ENCODE measurements around the gene MXRA5.
"Not testable (repeated sequence)": the region's sequence is repeated elsewhere in the genome, so short reads cannot be mapped to it uniquely, and the experiment has no call there.

MXRA5 gene, protein sequence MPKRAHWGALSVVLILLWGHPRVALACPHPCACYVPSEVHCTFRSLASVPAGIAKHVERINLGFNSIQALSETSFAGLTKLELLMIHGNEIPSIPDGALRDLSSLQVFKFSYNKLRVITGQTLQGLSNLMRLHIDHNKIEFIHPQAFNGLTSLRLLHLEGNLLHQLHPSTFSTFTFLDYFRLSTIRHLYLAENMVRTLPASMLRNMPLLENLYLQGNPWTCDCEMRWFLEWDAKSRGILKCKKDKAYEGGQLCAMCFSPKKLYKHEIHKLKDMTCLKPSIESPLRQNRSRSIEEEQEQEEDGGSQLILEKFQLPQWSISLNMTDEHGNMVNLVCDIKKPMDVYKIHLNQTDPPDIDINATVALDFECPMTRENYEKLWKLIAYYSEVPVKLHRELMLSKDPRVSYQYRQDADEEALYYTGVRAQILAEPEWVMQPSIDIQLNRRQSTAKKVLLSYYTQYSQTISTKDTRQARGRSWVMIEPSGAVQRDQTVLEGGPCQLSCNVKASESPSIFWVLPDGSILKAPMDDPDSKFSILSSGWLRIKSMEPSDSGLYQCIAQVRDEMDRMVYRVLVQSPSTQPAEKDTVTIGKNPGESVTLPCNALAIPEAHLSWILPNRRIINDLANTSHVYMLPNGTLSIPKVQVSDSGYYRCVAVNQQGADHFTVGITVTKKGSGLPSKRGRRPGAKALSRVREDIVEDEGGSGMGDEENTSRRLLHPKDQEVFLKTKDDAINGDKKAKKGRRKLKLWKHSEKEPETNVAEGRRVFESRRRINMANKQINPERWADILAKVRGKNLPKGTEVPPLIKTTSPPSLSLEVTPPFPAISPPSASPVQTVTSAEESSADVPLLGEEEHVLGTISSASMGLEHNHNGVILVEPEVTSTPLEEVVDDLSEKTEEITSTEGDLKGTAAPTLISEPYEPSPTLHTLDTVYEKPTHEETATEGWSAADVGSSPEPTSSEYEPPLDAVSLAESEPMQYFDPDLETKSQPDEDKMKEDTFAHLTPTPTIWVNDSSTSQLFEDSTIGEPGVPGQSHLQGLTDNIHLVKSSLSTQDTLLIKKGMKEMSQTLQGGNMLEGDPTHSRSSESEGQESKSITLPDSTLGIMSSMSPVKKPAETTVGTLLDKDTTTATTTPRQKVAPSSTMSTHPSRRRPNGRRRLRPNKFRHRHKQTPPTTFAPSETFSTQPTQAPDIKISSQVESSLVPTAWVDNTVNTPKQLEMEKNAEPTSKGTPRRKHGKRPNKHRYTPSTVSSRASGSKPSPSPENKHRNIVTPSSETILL (N-terminal part only)

DNA sequence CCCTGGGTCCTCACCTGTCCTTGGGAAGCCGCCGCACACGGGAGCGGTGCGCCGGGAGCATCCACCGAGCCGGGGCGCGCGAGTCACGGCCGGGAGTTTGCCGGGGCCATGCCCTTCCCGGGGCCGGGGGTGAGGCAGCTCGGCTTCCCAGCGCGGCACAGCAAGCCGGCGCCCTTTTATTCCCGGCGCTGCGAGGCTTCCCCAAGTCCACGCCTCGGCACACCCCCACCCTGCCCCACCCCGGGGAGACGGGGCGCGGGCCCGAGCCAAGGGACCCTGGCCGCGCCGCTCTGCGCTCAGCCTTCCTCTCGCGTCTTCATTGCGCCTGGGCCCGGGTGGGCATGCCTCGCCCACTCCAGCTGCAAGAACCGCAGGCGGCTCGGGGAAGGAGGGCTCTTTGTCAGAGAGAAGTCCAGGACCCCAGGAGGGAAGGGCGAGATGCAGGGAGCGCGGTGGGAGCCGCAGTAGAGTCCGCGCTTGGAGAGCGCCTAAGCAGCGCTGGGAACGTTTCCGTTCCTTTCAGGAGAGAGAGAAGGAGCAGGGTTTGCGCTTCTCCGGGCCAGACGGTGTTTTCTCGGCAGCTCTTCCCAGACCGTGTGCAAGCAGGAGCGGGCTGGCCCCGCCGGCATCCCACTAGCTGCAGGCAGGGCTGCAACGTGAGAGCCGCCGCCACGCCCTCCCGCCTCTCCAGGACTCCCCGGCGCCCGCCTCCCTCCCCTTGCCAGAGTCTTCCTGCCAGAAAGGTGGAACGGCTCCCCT, at the start of gene MXRA5:
Gene MXRA5, minus strand, starts transcription at position 152 of the 759 bp plus-strand sequence. CDS start 2,819 bp downstream, outside the sequence.
- no peak for DNase-seq (ENCODE audit: low read depth in 2 of 2)

DNA sequence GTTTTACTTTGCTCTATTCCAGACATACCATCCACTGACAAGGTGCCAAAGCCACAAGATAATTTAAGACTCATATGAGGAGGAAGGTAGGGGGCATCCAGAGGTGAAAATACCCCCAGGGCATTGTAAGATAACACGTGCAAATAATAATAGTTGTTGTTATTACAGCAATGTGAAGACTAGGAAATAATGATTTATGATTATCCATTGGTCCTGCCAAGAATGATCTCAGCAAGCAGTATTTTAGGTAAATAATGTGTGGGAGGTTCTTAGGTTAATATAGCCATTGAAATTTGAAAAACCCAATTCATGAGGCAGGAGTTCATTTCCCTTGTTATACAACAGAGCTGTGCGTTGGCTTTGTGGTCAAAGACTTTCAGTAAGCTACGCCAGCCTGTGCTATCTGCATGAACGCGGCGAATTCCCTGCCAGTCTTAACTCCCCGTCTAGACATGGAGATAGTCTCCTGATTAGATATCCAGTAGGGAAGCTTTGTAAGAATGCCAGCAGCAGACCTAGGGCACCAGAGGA, 47.2 kb upstream of the MXRA5 start:
- no peak for DNase-seq (ENCODE audit: low read depth in 2 of 2)

DNA sequence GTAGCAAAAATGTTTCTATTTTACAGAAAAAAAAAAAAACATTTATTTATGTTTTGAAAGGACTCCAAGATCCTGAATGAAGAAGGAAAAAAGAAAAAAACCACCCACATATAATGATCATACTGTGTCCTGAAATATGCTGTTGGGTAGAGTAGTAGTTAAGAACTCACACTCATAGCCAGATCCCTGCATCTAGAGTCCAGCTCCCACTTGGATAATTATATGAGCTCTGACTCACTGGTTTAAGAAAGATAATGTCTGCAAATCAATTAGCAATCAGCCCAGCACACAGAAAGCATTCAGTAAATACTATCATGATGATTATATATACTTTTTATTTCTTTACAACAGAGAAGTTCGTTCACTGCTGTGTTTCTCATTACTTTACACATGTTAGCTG, 46.7 kb upstream of the MXRA5 start:
- DNase-seq (ENCODE audit: low read depth in 2 of 2): no peak

DNA sequence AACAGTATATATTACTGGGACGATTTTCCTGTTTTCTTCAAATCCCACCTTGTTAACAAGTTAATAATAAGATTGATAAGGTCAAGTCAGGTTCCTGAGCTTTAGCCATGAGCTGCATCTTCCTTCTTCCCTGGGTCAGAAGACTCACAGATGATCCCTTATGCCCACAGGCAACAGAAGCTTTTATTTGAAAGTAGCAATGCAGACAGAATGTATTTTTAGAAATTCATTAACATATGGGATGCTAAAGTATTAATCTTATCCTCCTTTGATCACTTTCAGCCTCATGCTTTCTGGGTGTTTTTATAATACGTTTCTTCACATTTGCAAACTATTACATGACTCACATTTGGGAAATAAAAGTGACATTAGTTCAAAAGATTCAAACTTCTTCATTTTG, 42.0 kb upstream of the MXRA5 start:
- no peak for DNase-seq (ENCODE audit: low read depth in 2 of 2)

DNA sequence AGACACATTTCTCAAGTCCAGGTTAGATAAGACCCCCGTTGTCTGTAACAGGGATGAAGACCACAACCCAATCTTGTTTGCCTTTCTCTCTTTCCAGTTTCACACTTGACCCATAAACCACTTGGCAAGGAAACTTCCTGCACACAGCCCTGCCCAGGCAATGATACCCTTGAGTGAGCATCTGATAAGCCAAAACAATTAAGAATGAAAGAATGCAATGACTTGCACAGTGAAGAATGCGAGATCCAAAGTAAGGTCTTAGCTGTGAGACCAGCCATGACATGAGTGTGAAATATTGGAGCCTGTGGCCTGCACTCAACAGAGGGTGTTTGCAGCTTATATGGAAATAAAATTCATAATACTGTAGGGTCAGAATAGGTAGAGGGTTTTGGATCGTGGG, 37.9 kb upstream of the MXRA5 start:
- no peak for DNase-seq (ENCODE audit: low read depth in 2 of 2)

DNA sequence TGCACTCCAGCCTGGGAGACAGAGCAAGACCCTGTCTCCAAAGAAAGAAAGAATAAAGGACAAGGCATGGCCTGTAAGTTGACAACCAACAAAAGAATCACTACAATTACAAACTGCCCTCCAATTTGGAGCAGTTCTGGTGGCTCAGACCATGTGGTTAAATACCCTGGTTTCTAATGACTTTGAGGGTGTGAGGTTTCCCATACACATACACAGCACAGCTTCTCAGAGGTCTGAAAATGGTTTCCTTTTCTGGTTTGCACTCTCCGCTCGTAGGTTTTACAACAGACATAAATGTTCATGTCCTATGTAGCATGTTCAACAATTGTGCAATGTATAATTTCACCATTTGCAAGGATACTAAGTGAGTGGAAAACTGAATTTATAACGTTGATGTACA, 34.2 kb upstream of the MXRA5 start:
- no peak for DNase-seq (ENCODE audit: low read depth in 2 of 2)

DNA sequence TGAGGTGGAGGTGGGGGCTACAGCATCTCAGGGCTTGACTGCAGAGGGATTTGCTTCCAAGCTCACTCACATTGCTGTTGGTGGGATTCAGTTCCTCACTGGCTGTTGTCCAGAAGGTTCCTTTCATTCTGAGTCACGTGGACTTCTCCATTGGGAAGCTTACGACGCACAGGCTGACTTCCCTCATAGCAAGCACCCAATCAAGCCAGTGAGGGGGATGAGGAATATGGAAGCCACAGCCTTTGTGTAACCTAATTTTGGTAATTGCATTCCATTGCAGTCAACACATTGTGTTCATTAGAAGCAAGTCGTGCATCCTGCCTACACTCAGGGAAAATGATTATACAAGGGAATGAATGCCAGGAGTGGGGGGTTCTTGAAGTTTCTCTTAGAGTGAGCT, 32.7 kb upstream of the MXRA5 start:
- DNase-seq (ENCODE audit: low read depth in 2 of 2): no peak

DNA sequence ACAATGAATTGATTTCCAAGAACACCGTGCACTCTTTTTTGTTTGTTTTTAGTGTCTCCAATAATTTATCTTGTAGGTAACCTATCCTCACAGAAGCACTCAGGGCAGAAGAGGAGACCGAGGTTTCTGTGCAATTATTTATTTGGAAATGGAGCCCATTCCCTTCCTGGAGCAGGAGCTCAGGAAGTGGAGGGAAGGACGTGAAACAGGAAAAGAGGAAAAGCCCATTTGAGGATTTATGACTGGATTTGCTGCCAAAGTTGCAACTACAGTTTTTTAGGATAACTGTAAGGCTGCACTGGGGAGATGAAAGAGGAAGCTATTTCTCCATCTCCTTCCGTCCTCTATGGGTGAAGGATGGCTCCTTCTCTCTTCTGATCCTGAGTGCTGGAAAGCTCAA, 31.7 kb upstream of the MXRA5 start:
- no peak for DNase-seq (ENCODE audit: low read depth in 2 of 2)

DNA sequence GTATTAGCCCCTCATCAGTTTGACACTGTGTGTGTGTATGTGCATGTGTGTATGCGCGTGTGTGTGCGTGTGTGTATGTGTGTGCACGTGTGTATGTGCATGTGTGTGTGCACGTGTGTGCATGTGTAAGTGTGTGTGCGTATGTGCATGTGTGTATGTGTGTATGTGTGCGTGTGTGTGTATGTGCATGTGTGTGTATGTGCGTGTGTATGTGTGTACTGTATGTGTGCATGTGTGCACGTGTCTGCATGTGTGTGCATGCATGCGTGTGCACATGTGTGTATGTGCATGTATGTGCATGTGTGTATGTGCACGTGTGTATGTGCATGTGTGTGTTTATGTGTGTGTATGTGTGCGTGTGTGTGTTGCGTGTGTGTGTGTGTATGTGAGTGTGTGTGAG, 31.1 kb upstream of the MXRA5 start:
- DNase-seq (ENCODE audit: low read depth in 2 of 2): no peak

DNA sequence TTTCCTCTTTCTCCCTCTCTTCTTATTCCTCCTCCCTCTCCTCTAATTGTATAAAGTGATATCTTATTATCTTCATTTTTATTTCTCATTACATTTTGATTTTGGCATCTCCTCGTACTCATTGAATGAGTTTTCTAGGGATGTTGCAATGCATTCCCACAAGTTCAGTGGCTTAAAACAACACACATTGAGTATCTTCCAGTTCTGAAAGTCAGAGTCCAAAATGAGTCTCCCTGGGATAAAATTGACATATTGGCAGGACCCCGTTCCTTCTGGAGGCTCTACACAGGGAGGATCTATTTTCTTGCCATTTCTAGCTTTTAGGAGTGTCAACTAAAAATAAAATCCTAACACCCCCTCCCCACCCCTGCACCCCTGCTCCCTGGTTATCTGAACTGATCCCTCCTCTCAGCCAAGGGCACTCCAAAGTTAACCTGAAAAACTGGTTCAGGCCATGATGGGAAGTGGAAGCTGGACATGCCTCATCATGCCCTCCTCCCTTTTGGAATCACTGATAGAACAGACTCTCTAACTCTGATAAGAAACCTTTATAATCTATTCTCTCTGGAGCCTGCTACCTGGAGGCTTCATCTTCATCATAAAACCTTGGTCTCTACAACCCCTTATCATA, 29.5 kb upstream of the MXRA5 start:
- DNase-seq (ENCODE audit: low read depth in 2 of 2): not testable (repeated sequence)

DNA sequence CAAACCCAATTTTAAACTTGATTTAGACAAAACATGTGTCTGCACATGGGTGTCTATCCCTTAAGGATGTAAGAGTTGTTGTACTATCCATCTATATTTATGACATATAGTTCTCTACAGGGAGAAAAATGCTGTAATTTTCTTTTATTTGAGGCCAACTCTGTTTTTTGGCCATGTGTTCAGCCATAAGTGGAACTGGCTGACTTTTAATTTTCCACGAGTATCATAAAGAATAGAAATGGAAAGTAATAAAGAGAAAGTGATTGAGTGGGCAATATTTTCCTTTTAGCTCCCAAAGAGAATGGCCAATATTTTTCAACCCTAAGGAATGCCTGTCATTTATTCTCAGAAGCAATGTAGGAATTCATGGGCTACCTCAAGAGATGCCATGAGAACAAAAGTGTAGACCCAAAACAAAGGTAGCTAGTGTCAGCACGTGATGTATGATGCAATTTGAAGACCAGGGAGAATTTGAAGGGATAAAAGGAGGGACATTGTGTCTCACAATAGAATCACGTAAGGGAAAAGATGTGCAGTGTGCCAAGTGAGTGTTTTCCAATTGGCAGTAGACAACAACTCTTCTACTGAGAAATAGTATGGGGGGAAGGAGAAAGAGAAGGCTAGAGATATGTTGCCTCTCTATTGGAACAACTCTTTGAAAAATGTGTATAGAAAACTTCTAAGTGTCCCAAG, 27.8 kb upstream of the MXRA5 start:
- no peak for DNase-seq (ENCODE audit: low read depth in 2 of 2)

DNA sequence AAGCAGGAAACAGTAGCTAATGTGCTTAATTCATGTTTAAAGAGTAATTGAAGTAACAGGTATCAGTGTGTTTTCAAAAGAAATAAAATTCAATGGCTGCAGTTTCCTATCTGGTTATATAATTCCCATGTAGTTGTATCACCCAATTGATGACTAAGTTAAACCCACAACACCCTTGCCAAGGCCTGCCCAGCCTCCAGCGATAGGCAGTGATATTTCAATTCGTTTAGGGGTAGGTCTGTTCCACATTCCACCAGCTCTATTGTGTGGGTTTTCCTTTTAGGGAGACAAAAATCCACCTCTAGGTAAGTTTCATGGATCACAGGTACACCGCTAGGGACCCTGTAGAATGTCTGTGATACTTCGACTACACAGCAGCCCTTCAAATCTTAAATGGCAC, 24.7 kb upstream of the MXRA5 start:
- DNase-seq (ENCODE audit: low read depth in 2 of 2): no peak

DNA sequence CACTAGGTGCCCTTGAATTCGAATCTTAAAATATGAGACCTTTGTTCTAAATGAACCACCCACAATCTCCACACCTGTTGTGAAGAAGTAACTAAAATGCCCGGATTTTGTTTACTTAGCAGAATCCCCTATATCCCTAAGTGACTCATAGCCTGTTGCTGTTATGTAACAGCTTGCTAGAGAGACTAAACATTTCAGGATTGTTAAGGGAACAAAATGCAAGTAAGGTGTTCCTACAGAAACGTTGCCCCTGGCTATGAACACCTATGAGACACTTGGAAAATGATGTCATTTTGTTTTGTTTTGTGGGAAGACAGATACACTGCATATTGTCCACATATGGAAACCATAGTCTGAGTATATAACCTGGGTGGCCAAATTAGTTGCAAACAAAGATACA, 24.2 kb upstream of the MXRA5 start:
- no peak for DNase-seq (ENCODE audit: low read depth in 2 of 2)

DNA sequence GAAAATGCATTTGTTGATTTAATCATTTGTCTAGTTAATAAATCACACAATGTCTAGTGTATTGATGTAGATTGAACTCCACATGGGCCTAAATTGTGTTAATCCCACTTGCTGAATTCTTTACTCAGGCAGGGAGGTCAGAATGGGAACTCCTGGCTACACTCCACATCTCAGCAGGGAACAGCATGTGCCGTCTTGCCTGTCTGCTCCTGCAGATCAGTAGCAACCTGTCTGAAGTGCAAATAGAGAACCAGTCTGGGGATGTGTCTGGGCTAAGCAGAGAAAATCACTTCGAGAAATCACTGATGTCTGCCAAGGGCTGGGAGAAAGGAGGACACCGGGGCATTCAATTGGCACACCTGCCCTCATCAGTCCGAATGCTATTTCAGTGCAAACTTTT, 16.5 kb upstream of the MXRA5 start:
- DNase-seq (ENCODE audit: low read depth in 2 of 2): no peak

DNA sequence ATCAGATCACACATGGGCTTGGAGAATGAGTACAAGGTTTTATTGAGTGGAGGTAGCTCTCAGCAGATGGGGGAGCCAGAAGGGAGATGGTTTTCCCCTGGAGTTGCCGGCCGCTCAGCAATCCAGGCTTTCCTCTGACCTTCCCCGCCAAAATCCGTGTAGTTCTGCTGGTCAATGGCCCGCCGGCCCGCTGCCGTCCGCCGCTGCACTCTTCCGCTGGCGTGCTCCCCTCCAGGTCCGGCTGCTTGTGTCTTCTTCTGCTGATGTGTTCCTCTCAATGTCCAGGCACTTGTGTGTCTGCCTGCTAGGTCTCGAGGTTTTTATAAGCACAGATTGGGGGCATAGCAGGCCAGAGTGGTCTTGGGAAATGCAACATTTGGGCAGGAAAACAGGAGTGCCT, 14.4 kb upstream of the MXRA5 start:
- no peak for DNase-seq (ENCODE audit: low read depth in 2 of 2)

DNA sequence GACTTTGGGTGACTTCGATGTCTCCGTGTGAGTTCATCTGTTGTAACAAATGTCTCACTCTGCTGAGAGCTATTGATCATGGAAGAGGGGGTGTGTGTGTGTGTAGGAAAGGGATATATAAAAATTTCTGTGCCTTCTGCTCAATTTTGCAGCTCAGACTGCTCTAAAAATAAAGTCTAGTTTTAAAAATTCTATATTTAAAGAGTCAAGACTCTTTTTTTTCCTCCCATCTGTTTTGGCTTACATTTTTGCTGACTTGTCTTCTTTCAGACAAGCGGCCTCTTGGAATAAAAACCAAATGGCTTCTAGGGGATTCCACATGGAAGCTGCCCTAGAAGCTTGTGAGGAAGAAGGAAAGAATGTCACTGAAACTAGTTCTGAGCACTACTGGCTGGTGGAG, 6.3 kb upstream of the MXRA5 start:
- DNase-seq (ENCODE audit: low read depth in 2 of 2): not testable (repeated sequence)

DNA sequence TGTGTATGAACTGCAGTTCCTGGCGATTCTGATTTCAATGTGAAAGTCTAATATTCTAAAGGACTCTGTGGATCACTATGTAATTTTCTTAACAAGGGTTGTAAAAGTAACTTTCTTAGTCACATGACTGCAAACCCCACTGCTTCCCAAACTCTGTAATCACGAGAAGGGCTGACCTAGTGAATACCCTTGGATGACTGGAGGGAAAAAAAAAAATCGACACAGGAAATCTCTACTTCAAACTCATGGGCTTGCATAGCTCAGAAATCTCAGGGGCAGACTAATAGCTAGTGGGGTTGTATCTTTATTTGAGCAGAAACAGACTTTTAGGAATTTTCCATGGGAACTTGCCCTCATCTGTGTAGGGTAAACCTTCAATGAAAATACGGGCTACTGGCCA, 4.8 kb upstream of the MXRA5 start:
- no peak for DNase-seq (ENCODE audit: low read depth in 2 of 2)

DNA sequence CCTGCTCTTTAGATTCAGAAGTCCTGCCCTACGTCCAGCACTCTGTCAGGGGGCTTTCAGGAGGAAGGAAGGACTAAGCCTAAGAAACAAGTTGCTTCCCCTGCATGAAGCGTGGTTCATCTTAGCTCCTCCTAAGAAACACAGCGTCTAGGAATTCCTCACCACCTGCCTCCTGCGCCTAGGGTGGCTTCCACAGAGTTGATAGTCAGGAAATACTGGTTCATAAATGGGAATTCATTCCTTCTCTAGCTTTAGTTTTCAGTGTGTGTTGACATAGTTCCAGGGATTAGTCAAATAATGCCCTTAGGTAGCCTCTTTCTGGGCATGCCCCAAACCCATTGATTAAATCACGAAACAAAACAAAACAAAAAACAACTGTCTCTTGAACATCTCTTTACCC, 1.7 kb upstream of the MXRA5 start:
- DNase-seq (ENCODE audit: low read depth in 2 of 2): no peak

DNA sequence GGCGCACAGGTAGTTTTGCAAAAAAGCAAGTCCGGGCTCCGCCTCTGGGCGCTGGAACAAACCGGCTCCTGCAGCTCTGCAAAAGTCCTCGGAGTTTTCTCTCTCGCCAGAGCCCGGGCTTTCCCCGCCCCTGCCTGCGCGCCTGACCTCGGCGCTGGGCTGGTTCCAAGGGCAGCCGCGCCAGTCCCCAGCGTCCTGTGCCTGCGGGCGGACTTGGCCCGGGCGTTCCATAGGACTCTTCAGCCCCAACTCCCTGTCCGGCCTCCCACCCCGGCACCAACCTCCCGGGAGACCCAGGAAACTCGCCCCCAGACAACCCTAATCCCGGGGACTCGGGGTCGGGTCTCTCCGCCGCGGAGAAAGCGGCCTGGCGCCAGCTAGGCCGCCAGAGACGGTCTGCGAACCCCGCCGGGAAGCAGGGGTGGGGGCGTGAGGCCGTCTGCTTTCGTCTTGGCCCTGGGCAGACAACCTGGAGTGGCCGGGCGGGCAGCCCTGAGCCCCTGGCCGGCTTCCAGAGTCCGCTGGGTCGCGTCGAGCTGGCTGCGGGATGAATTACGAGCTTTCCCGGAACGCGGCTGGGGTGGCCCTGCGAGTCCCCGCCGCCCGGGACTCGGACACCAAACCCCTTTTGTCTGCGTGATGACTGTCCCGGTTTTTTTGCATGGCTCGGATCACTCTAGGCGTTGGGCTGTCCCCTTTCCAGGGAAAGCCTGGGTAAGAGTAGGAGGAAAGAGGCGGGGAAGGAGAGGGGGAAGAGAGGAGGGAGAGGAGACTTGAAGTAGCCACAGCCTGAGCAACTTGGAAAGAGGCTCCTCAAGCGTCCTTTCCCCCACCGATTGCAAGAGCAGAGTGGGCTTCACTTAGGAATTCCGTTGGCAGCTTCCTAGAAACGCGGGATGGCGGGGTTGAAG, 916 bp downstream of the MXRA5 start:
- no peak for DNase-seq (ENCODE audit: low read depth in 2 of 2)

Data from stimulated activated CD8-positive, alpha-beta memory T cell treated with anti-CD3 and anti-CD28 coated beads, Interleukin-15, amount 100 ng/mL, for 4 hours (primary cell).